Measurements from ENCODE around the gene CATSPERD.
A peak's percentile ranks its signal among the peaks of the same experiment; 100 is the strongest.
"Not testable (repeated sequence)": the region's sequence is repeated elsewhere in the genome, so short reads cannot be mapped to it uniquely, and the experiment has no call there.

Gene CATSPERD

DNA sequence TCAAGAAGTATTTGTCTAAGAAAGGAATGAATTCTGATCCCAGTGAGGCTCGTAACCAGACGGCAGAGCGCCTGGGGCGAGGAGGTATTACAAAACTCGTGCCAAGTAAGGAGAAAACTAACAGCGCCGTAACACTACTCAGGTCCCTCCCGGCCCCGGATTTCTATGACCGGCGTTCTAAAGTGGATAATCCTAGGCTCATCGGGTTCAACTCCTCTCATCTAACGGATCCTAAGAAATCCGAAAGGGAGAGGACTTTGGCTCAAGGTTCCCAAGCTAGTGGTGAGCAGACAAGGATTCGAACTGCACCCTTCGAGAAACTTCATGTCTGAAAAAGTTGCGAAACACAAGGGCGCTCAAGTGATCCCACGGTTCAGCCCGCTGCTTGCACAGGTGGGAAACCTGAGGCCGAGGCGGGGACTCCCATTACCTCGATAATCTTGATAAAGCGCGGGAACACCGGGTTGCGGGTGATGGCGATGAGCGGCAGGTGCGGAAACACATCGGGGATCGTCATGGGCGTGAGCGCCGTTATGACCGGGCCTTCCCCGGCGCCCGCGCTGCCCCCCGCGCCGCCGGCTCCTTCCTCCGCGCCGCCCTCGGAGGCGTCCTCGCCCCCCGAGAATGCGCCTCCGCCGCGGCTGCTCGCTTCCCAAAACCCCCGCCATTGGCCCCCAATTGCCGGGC, 1.0 kb upstream of the CATSPERD start:
- no peak for DNase-seq (ENCODE audit: low spot score)

DNA sequence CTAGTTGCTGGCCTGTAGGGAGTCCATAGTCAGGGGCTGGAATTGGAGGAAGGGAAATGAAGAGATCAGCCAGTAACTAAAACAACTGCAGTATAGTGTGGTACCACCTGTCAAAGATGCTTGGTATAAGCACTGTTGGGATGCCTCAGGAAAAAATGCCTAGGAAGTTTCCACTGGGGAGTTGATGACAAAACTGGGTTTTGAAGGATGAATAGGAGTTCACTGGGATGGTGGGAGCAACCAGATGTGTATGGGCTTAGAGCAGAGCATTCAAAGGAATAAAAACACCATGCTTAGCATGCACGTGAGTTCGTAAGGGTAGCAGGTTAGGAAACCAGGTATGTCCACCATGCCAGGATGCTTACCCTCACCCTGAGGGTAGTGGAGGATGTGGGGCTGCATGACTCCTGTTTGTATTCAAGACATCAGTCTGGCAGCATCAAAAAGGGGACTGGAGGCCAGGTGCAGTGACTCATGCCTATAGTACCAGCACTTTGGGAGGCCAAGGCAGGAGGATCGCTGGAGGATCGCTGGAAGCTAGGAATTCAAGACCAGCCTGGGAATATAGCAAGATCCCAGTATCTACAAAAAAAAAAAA, 7.1 kb downstream of the CATSPERD start:
- DNase-seq (ENCODE audit: low spot score) = no peak

DNA sequence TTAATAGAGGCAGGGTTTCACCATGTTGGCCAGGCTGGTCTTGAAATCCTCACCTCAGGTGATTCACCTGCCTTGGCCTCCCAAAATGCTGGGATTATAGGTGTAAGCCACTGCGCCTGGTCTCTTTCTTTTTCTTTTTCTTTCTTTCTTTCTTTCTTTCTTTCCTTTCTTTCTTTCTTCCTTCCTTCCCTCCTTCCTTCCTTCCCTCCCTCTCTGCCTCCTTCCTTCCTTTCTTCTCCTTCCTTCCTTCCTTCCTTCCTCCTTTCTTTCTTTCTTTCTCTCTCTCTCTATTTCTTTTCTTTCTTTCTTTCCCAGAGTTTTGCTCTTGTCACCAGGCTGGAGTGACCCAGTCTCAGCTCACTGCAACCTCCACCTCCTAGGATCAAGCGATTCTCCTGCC, 12.7 kb downstream of the CATSPERD start:
- DNase-seq (ENCODE audit: low spot score) = not testable (repeated sequence)

DNA sequence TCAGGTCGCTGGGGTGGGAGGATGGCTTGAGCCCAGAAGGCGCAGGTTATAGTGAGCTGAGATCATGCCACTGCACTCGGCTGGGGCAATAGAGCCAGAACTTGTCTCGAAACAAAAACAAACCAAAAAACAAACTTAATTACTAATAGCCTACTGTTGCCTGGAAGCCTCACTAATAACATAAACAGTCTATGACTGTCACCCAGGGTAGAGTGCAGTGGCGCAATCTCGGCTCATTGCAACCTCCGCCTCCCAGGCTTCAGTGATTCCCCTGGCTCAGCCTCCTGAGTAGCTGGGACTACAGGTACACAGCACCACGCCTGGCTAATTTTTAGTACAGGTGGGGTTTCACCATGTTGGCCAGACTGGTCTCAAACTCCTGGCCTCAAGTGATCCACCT, 18.0 kb downstream of the CATSPERD start:
- no peak for DNase-seq (ENCODE audit: low spot score)

DNA sequence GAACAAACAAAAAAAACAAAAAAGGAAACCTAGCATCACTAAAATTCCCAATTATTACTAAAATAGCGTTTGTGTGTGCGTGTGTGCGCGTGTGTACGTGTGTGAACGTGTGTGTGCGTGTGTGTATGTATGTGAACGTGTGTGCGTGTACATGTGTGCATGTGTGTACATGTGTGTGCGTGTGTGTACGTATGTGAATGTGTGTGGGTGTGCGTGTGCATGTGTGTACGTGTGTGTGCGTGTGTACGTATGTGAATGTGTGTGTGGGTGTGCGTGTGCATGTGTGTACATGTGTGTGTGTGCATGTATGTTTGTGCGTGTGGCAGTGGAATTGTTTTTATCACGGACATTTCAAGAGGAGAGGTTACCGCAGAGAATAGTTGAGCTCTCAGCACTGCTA, 21.6 kb downstream of the CATSPERD start:
- no peak for DNase-seq (ENCODE audit: low spot score)

DNA sequence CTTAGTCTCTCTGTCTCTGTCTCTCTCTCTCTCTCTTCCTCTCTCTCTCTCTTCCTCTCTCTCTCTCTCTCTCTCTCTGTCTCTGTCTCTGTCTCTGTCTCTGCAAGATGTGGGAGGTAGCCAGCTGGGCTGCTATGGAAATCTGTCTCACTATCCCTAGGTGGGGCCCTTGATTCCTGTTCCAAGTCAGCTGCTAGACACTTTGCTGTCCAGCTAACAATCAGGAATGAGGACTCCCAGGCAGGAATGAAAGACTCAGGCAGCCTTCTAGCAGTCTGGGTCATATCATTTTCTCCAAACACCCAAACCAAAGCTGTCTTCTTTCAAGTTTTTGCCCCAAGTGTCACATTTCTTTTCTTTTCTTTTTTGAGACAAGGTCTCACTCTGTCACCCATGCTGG, 23.2 kb downstream of the CATSPERD start:
- DNase-seq (ENCODE audit: low spot score) = peak; percentile 16

DNA sequence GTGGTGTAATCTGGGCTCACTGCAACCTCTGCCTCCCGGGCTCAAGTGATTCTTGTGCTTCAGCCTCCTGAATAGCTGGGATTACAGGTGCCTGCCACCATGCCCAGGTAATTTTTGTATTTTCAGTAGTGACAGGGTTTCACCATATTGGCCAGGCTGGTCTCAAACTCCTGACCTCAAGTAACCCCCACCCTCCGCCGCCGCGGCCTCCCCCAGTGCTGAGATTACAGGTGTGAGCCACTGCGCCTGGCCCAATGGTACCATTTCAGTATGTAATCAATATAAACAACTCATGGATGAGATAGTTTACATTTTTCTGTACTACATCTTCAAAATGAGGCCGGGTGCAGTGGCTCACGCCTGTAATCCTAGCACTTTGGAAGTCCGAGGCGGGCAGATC, 24.6 kb downstream of the CATSPERD start:
- DNase-seq (ENCODE audit: low spot score) = not testable (repeated sequence)

DNA sequence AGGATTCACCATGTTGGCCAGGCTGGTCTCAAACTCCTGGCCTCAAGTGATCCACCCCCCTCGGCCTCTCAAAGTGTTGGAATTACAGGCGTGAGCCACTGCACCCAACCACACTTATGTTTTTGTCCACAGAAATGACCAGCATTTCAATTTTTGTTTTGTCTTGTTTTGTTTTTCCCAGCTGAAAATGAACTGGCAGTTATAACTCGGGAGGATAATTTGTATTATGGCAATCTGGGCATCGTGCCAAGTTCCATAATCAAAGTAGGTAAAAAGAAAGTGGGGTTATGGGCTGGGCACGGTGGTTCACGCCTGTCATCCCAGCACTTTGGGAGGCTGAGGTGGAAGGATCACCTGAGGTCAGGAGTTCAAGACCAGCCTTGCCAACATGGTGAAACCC, 28.5 kb downstream of the CATSPERD start:
- not testable (repeated sequence) for DNase-seq (ENCODE audit: low spot score)

DNA sequence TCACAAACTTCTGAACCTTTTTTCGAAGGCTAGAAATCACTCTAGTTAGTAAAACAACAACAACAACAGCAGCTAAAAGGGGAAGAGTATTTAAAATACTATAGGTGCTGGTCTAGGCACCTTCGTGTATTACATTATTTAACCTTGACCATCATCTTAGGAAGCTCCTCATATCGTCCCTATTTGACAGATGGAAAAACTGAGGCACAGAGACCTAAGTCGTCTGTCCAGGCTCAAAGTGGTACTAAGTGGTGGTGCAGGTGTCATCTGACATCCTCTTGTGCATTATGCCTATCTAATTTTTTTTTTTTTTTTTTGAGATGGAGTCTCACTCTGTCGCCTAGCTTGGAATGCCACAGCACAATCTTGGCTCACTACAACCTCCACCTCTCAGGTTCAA, 29.1 kb downstream of the CATSPERD start:
- DNase-seq (ENCODE audit: low spot score) = no peak

DNA sequence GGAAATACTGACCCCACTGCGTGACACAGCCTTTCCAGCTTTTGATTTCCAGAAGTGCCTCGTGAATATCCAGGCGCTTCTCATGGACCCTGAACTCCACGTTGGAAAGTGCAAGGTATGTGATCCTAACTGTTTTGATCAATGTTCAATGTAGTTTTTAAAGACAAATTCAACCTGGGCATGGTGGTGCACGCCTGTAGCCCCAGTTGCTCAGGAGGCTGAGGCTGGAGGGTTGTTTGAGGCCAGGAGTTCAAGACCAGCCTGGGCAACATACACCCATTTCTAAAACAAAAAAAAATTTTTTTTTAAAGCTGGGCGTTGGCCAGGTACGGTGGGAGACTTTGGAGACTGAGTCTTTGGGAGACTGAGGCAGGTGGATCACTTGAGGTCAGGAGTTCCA, 31.3 kb downstream of the CATSPERD start:
- DNase-seq (ENCODE audit: low spot score) = no peak

DNA sequence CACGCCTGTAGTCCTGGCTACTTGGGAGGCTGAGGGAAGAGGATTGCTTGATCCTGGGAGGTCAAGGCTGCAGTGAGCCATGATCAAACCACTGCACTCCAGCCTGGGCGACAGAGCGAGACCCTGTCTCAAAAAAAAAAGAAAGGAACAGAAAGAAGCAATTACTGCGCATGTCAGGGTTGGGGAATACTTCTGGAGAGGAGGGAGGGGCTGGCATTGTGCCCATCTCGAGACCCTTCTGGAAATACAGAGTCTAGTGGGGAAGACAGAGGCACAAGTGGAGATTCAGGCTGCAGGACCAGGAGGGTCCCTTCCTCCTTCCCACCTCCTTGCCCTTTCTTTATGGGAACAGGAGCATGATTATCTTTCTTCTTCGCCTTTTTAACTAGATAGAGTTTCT, 33.3 kb downstream of the CATSPERD start:
- no peak for DNase-seq (ENCODE audit: low spot score)

DNA sequence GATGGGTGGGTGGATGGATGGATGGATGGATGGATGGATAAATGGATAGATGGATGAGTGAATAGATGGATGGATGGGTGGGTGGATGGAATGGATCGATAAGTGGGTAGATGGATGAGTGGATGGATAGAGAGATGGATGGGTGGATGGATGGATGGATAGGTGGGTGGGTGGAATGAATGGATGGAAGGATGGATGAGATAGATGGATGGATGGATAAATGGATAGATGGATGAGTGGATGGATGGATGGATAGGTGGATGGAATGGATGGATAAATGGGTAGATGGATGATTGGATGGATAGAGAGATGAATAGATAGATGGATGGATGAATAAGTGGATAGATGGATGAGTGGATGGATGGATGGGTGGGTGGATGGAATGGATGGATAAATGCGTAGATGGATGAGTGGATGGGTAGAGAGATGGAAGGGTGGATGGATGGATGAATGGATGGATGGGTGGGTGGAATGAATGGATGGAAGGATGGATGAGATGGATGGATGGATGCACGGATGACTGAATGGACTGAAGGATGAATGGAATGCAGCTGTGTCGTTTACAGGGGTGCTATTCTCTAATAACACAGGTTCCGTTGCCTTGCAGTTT, 42.3 kb downstream of the CATSPERD start:
- no peak for DNase-seq (ENCODE audit: low spot score)

DNA sequence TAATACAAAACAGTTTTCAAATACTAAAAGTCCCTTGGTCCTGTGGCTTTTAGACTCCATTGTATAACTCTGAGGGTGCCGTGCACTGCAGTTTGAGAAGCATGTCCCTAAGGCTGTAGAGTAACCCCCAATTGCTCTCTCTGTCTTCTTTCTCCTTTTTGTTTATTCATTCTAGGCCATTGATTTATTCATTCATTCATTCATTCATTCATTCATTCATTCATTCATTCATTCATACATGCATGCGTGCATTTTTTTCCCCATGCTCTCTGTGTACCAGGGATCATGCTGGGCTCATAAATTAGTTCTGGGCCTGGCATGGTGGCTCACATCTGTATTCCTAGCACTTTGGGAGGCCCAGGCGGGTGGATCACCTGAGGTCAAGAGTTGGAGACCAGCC, 44.8 kb downstream of the CATSPERD start:
- no peak for DNase-seq (ENCODE audit: low spot score)

DNA sequence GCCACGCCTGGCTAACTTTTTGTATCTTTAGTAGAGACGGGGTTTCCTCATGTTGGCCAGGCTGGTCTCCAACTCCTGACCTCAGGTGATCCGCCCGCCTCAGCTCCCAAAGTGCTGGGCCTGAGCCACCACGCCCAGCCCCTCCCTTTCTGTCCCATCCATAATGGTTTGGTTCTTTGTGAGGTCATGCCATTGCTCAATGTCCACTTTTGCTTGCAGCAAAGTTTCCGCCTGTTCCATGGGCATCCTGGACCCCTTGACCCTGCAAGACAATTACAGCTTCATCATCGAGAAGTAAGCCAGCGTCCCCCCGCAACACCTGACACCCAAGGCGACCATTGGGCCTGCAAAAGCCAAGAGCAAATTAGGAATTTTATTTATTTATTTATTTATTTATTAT, 47.5 kb downstream of the CATSPERD start:
- no peak for DNase-seq (ENCODE audit: low spot score)

DNA sequence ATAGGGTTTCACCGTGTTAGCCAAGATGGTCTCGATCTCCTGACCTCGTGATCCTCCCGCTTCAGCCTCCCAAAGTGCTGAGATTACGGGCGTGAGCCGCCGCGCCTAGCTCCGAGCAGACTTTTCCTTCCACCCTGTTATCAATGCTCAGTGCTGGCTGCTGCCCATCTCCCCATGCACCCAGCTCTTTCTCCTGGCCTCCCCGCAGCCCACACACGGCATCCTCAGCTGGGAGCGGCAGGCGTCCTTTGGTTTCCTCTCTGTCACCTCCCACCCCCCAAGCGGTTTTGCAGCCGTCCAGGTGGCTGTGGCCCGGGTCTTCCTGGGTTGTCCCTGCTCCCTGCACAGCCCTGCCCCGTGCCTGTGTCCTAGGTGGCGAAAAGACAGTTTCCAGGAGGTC, 52.0 kb downstream of the CATSPERD start:
- DNase-seq (ENCODE audit: low spot score) = no peak

DNA sequence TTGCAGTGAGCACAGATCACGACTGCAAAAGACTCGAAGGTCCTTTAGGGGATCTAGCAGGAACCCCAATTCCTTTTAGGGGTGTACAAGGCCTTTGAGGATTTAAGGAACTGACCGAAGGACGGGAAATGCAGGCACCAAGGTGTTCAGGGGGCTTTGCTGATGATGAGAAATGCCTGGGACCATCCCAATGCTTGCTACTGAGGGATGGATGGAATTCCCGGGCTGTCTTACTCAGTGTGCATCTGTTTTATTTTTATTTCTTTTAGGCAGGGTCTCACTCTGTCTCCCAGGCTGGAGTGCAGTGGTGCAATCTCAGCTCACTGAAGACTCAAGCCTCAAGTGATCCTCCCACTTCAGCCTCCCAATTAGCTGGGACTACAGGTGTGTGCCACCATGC, 52.8 kb downstream of the CATSPERD start:
- no peak for DNase-seq (ENCODE audit: low spot score)

DNA sequence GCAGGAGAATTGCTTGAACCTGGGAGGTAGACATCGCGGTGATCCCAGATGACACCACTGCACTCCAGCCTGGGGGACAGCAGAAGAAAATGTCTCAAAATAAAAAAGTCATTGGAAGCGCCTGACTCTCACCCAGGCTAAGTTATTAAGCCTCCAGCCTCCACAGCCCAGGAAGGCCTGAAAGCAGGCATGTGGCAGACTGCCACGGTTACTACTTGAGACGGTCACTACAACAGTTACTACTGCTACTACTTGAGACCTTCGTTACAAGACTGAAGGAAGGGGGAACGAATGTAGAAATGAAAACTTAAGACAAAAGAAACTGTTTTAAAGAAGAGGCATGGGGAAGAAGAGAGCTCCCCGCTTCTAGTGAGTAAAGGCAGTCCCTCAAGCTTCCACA, 54.5 kb downstream of the CATSPERD start:
- DNase-seq (ENCODE audit: low spot score) = no peak

DNA sequence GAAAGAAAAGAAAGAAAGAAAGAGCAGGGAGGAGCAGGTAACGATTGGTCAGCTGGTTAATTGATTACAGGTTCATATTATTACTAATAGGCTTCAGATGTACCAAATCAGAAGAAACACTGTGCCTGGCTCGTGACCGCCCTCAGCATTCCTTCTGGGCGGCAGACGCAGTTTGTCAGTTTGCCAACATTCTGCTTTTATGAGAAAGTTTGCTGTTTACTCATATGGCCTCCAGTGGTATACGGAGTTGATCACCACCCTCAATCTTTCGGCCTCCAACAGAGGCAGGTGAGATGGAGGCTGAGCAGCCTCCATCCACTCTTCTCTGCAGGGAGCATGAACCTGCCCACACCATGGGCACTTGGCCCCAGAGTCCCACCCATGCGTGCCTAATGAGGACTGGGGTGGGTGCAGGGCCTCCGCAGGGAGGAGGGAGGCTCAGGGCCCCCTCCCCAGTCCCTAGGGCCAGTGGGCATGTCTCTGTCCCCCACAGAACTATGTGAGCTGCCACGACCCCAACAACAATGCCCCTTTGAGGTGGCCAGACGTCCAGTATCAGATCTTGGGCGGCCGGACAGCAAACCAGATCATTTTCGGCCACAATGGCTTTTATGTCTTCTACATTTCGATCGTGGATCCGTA, 55.4 kb downstream of the CATSPERD start:
- DNase-seq (ENCODE audit: low spot score) = no peak

DNA sequence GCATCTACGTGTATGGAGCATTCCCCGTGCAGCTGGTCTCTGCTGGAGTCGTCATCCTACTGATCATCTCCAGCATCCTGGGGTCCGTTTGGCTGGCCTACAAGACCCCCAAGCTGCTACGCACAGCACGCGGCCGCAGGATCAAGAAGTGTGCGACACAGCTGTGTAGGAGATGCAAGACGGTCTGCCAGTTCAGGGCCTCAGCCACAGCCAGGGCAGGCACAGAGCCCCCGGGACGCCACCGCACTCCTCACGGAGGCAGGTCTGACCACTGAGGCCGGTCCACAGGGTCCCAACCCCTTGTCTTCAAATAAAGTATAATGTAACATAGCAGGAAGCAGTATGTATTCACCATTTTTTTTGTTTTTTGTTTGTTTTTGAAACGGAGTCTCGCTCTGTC, 58.0 kb downstream of the CATSPERD start:
- no peak for DNase-seq (ENCODE audit: low spot score)

DNA sequence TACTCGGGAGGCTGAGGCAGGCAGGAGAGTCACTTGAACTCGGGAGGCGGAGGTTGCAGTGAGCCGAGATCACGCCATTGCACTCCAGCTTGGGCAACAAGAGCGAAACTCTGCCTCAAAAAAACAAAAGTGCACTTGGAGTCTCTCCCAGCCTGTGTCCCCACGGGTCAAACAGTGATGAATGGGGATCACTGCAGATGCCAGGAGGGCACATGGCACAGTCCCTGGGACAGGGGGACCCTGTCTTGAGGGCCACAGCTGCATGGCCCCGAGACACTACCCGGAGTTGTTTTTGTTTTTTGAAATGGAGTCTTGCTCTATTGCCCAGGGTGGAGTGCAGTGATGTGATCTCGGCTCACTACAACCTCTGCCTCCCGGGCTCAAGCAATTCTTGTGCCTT, 60.5 kb downstream of the CATSPERD start:
- not testable (repeated sequence) for DNase-seq (ENCODE audit: low spot score)

DNA sequence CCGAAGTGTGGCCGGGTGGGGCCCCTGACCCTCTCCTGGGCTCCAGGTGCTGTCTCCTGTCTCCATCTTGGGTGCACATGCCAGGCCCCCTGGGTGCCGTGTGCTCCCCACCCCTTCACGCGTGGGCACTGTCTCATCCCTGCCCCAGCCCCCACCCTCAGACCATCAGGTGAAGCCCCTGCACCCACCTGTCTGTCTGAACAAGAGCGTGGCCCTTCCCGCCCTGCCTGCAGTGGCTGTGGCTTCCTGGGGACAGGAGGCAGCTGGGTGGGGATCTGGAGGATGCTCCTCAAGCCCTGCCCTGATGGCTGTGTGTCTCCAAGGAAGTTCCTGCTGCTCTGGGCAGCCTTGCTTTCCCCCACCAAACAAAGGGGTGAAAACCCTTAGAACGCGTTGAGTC, 61.9 kb downstream of the CATSPERD start:
- DNase-seq (ENCODE audit: low spot score) = no peak

DNA sequence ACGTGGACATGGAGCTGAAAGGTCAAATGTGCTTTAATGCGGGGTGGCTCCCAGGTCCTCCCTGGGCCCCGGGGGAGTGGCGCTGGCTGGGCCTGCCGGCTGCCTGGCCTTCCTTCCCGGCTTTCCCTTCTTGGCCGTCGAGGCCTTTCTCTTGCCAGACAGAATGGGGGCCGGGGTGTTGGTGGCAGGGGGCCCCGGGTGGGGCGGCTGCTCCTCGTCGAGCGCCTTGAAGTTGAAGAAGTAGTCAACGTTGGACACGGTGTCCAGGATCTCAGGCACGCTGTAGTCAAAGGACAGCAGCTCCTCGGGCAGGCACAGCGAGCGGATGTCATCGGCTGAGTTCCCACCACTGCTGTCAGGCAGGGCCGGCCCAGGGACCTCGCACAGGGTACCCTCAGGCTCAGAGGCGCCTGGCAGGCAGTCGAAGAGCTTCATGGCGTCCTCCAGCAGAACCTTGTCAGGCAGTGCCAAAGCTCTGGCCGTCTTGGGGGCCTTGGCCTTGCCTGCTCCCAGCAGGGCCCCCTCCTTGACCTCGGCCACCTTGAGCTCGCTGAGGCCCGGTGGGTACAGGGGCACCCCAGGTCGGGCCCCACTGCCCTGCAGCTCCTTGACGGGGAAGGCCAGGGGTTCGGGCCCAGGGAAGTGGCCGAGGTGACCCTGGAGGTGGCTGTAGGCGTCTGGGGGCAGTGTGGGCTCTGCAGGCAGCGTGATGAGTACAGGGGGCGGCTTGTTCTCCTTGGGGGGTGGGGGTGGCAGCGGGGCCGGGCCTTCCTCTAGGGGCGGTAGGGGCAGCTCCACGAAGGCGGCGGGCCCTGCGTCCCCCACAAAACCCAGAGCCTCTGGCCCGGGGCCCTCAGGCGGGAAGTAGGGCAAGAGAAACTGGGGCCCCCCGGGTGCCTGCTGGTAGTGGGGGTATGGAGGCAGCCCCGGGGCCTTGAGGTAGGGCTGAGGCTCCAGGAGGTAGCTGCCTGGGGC, 62.8 kb downstream of the CATSPERD start:
- DNase-seq (ENCODE audit: low spot score) = no peak

Measured in AG08396 (cell line).